Neural progenitor cell (in vitro differentiated cells): Measurements from ENCODE around the gene UBE2V1. TPM values are rescaled to one million over a fixed set of nuclear protein-coding genes. Genes with fewer than 3 reads are reported as not detected.
"Not testable (repeated sequence)": the region's sequence is repeated elsewhere in the genome, so short reads cannot be mapped to it uniquely, and the experiment has no call there.

Experiments used
- DNase-seq: peaks from one replicate; pipeline ENCODE4 v3.0.0-alpha.2; 2016; ENCODE audit warnings: low spot score
- H2AFZ ChIP-seq: fragments of 200-600 bp; sonication (generic); replicated peaks from 2 replicates; pipeline ENCODE4 v1.6.1; 2016; ENCODE audit warnings: antibody characterized with exemption
- H3F3A ChIP-seq: fragments of 200-600 bp; sonication (generic); 2 replicates; pipeline ENCODE4 v1.6.1; 2016; ENCODE audit warnings: antibody characterized with exemption, low read depth
- H3K27ac ChIP-seq: fragments of 200-600 bp; sonication (generic); 2 replicates; pipeline ENCODE4 v1.5.1; 2016; ENCODE audit warnings: mild to moderate bottlenecking
- H3K27me3 ChIP-seq: fragments of 200-600 bp; sonication (generic); 2 replicates; pipeline ENCODE4 v1.6.1; 2016; ENCODE audit warnings: mild to moderate bottlenecking, moderate library complexity
- H3K36me3 ChIP-seq: fragments of 200-600 bp; sonication (generic); 2 replicates; pipeline ENCODE4 v1.5.1; 2016
- H3K4me1 ChIP-seq: fragments of 200-600 bp; sonication (generic); 2 replicates; pipeline ENCODE4 v1.6.1; 2016; ENCODE audit warnings: mixed run types
- H3K4me2 ChIP-seq: fragments of 200-600 bp; sonication (generic); 2 replicates; pipeline ENCODE4 v1.6.1; 2016
- H3K4me3 ChIP-seq: fragments of 200-600 bp; sonication (generic); 2 replicates; pipeline ENCODE4 v1.5.1; 2016
- H3K79me2 ChIP-seq: fragments of 200-600 bp; sonication (generic); 2 replicates; pipeline ENCODE4 v1.6.1; 2016; ENCODE audit warnings: low read depth
- H3K9ac ChIP-seq: fragments of 200-600 bp; sonication (generic); 2 replicates; pipeline ENCODE4 v1.6.1; 2016
- H3K9me3 ChIP-seq: fragments of 200-600 bp; sonication (generic); 2 replicates; pipeline ENCODE4 v1.5.1; 2016; ENCODE audit warnings: low read depth
- H4K20me1 ChIP-seq: fragments of 200-600 bp; sonication (generic); 2 replicates; pipeline ENCODE4 v1.6.1; 2016; ENCODE audit warnings: low read depth
- H3K27ac Mint-ChIP-seq: 3 replicates; pipeline ENCODE4 v1.8.0; 2021; ENCODE audit warnings: mixed read lengths
- H3K27me3 Mint-ChIP-seq: 2 replicates; pipeline ENCODE4 v1.8.0; 2022; ENCODE audit warnings: low read depth, mild to moderate bottlenecking, inconsistent platforms, moderate library complexity, mixed read lengths; ENCODE audit not compliant: insufficient read depth
- H3K36me3 Mint-ChIP-seq: 3 replicates; pipeline ENCODE4 v1.8.0; 2021; ENCODE audit warnings: mixed read lengths
- H3K4me1 Mint-ChIP-seq: 3 replicates; pipeline ENCODE4 v1.8.0; 2021; ENCODE audit warnings: mixed read lengths
- H3K4me3 Mint-ChIP-seq: 3 replicates; pipeline ENCODE4 v1.8.0; 2021; ENCODE audit warnings: mild to moderate bottlenecking, moderate library complexity, mixed read lengths
- H3K9me3 Mint-ChIP-seq: 3 replicates; pipeline ENCODE4 v1.8.0; 2020; ENCODE audit warnings: mixed read lengths
- CTCF ChIP-seq: fragments of 200-600 bp; sonication (generic); IDR thresholded peaks from 2 replicates; pipeline ENCODE4 v1.5.1; 2017; ENCODE audit warnings: antibody characterized with exemption, mild to moderate bottlenecking
- EZH2 ChIP-seq: fragments of 200-600 bp; sonication (generic); IDR thresholded peaks from 2 replicates; pipeline ENCODE4 v1.6.1; 2017; ENCODE audit warnings: antibody characterized with exemption, mild to moderate bottlenecking, moderate library complexity
- EZH2phosphoT487 ChIP-seq: fragments of 200-600 bp; sonication (generic); IDR thresholded peaks from 2 replicates; pipeline ENCODE4 v1.6.1; 2017; ENCODE audit warnings: antibody characterized with exemption
- total RNA-seq: library from RNA; depleted of rRNA; stranded (reverse); fragments of >200 nt; gene quantifications from 2 replicates; pipeline ENCODE4 v1.2.3, GENCODE V29; 2015; ENCODE audit warnings: low replicate concordance

Gene UBE2V1
- total RNA-seq, 1 donor from 2014 or later, result 143 TPM

- Histone ChIP-seq H3K4me2 (no peak overlapping the region), H3K4me1 (peaks cover 7% of the 10 kb centered on the region), H3K36me3 (no peaks in the 10 kb centered on the region), H3K27ac (no peak overlapping the region), H3K9me3 (no peaks in the 10 kb centered on the region), H4K20me1 (peaks cover 85% of the 10 kb centered on the region), H3K9ac (no peak overlapping the region), H3F3A (no peaks in the 10 kb centered on the region), H2AFZ (no peak overlapping the region), H3K4me3 (no peak overlapping the region), H3K79me2 (peaks cover 100% of the 10 kb centered on the region), H3K27me3 (no peaks in the 10 kb centered on the region)
- H3K9me3 Mint-ChIP-seq, result no peaks in the 10 kb centered on the region
- no peak for TF ChIP-seq EZH2phosphoT487
- TF ChIP-seq EZH2, result no peak
- no peak for TF ChIP-seq CTCF
- H3K4me3 Mint-ChIP-seq, result no peak overlapping the region
- no peaks in the 10 kb centered on the region for H3K27me3 Mint-ChIP-seq
- peaks cover 36% of the 10 kb centered on the region for H3K4me1 Mint-ChIP-seq
- DNase-seq, result no peak
- H3K27ac Mint-ChIP-seq, result no peak overlapping the region
- peaks cover 25% of the 10 kb centered on the region for H3K36me3 Mint-ChIP-seq
Observed at GRCh38 chr20:50107086-50107660, 5.8 kb downstream of the UBE2V1 start.

- H3K9me3 Mint-ChIP-seq, H3K27me3 ChIP-seq, H3K36me3 ChIP-seq, H3K4me3 Mint-ChIP-seq, H3K4me3 ChIP-seq, H3K4me1 ChIP-seq, H3K27ac Mint-ChIP-seq, H2AFZ ChIP-seq, H3K27me3 Mint-ChIP-seq, DNase-seq, H3K9ac ChIP-seq, H3F3A ChIP-seq, H3K9me3 ChIP-seq, H3K27ac ChIP-seq, H3K4me2 ChIP-seq: not testable (repeated sequence)
- H3K79me2 ChIP-seq, result peaks cover 100% of the 10 kb centered on the region
- H3K4me1 Mint-ChIP-seq, result peaks cover 31% of the 10 kb centered on the region
- H3K36me3 Mint-ChIP-seq, result peaks cover 26% of the 10 kb centered on the region
- peaks cover 84% of the 10 kb centered on the region for H4K20me1 ChIP-seq
Observed at GRCh38 chr20:50106669-50107068, 6.3 kb downstream of the UBE2V1 start.

- not testable (repeated sequence) for H3F3A ChIP-seq, H3K4me1 ChIP-seq, H3K36me3 ChIP-seq, DNase-seq, H3K27me3 ChIP-seq, H3K27ac Mint-ChIP-seq, H2AFZ ChIP-seq, H3K9me3 ChIP-seq, H3K4me1 Mint-ChIP-seq, H3K27ac ChIP-seq, H3K9me3 Mint-ChIP-seq, H3K27me3 Mint-ChIP-seq, H3K4me3 ChIP-seq, H3K4me2 ChIP-seq, H3K4me3 Mint-ChIP-seq, H3K9ac ChIP-seq
- Histone ChIP-seq H3K79me2 (peaks cover 100% of the 10 kb centered on the region), H4K20me1 (peaks cover 80% of the 10 kb centered on the region)
- H3K36me3 Mint-ChIP-seq, result peaks cover 18% of the 10 kb centered on the region
Observed at GRCh38 chr20:50103464-50104107, 9.4 kb downstream of the UBE2V1 start.

GRCh38 chr20:50102551-50102950 lies 10.4 kb downstream of the UBE2V1 start:
- Histone ChIP-seq H4K20me1 (peaks cover 80% of the 10 kb centered on the region), H3K79me2 (peaks cover 100% of the 10 kb centered on the region)
- H3K27ac ChIP-seq, H3K4me2 ChIP-seq, H3K9me3 Mint-ChIP-seq, H3K9me3 ChIP-seq, H3F3A ChIP-seq, H3K27me3 Mint-ChIP-seq, H3K4me1 ChIP-seq, H3K27me3 ChIP-seq, H3K4me3 ChIP-seq, H2AFZ ChIP-seq, H3K27ac Mint-ChIP-seq, H3K36me3 ChIP-seq, DNase-seq, H3K4me1 Mint-ChIP-seq, H3K4me3 Mint-ChIP-seq, H3K9ac ChIP-seq: not testable (repeated sequence)
- H3K36me3 Mint-ChIP-seq, result peaks cover 11% of the 10 kb centered on the region

GRCh38 chr20:50101887-50102286 lies 11.1 kb downstream of the UBE2V1 start:
- peaks cover 80% of the 10 kb centered on the region for H4K20me1 ChIP-seq
- H3K27ac Mint-ChIP-seq, result no peak overlapping the region
- no peak overlapping the region for H3K4me3 Mint-ChIP-seq
- H3F3A ChIP-seq, result no peaks in the 10 kb centered on the region
- no peak overlapping the region for H3K9ac ChIP-seq
- H3K9me3 Mint-ChIP-seq, result no peaks in the 10 kb centered on the region
- no peak overlapping the region for H3K4me2 ChIP-seq
- H3K27me3 Mint-ChIP-seq, result no peaks in the 10 kb centered on the region
- H3K27ac ChIP-seq, result no peak overlapping the region
- TF ChIP-seq EZH2phosphoT487, result no peak
- no peak for TF ChIP-seq CTCF
- no peak for TF ChIP-seq EZH2
- no peaks in the 10 kb centered on the region for H3K4me1 Mint-ChIP-seq
- H3K79me2 ChIP-seq, result peaks cover 100% of the 10 kb centered on the region
- no peaks in the 10 kb centered on the region for H3K4me1 ChIP-seq
- DNase-seq, result no peak
- no peak overlapping the region for H3K4me3 ChIP-seq
- no peaks in the 10 kb centered on the region for H3K27me3 ChIP-seq
- H2AFZ ChIP-seq, result no peak overlapping the region
- no peaks in the 10 kb centered on the region for H3K9me3 ChIP-seq
- H3K36me3 ChIP-seq, result no peaks in the 10 kb centered on the region
- H3K36me3 Mint-ChIP-seq, result peaks cover 11% of the 10 kb centered on the region
